PFSK-1 (cell line): ENCODE data around the gene C1orf56. TPM values are rescaled to one million over a fixed set of nuclear protein-coding genes. Genes with fewer than 3 reads are reported as not detected.

Source experiments
- FOXP2 ChIP-seq: optimal IDR thresholded peaks from 2 replicates; pipeline ENCODE3; 2011; ENCODE audit warnings: borderline replicate concordance, control low read depth, inconsistent platforms; ENCODE audit not compliant: insufficient read depth; ENCODE audit errors: extremely low read length, extremely low read depth
- POLR2AphosphoS5 ChIP-seq: IDR thresholded peaks from 2 replicates; pipeline ENCODE4 v1.6.1; 2012; ENCODE audit warnings: low read depth, mild to moderate bottlenecking, control low read depth, low read length, moderate library complexity
- SIN3A ChIP-seq: IDR thresholded peaks from 2 replicates; pipeline ENCODE4 v1.6.1; 2012; ENCODE audit warnings: mild to moderate bottlenecking, low read length, moderate library complexity, borderline replicate concordance; ENCODE audit not compliant: insufficient read depth
- TAF1 ChIP-seq: IDR thresholded peaks from 2 replicates; pipeline ENCODE4 v1.6.1; 2012; ENCODE audit warnings: low read length, control low read depth, borderline replicate concordance; ENCODE audit not compliant: insufficient read depth
- polyA plus RNA-seq: library from polyadenylated mRNA; unstranded; fragments of >200 nt; gene quantifications from one replicate; pipeline ENCODE4 v1.2.1, GENCODE V29; 2012; ENCODE audit warnings: low read depth, missing spikeins; ENCODE audit not compliant: insufficient read length
- TF ChIP-seq, protein P1 (sequence below), 2 experiments: IDR thresholded peaks; 2 replicates each; pipeline versions ENCODE4 v1.6.1 to v1.8.0; 2011 to 2012; ENCODE audit warnings: low read depth in 2 of 2, low read length in 2 of 2, control low read depth in 1 of 2, inconsistent platforms in 1 of 2, mild to moderate bottlenecking in 1 of 2, moderate library complexity in 1 of 2; ENCODE audit not compliant: insufficient read depth in 1 of 2

The C1orf56 gene, protein sequence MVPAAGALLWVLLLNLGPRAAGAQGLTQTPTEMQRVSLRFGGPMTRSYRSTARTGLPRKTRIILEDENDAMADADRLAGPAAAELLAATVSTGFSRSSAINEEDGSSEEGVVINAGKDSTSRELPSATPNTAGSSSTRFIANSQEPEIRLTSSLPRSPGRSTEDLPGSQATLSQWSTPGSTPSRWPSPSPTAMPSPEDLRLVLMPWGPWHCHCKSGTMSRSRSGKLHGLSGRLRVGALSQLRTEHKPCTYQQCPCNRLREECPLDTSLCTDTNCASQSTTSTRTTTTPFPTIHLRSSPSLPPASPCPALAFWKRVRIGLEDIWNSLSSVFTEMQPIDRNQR
- polyA plus RNA-seq: 6.3 TPM

DNA sequence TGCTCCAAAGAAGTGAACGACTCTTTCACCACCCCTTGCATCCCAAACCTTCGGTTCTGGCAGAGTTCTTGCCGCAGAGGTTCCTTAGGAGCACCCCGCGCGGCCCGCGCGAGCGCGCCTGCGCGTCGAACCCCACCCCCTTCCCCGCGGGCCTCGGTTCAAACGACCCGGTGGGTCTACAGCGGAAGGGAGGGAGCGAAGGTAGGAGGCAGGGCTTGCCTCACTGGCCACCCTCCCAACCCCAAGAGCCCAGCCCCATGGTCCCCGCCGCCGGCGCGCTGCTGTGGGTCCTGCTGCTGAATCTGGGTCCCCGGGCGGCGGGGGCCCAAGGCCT is at the start of gene C1orf56:
Gene C1orf56, plus strand, starts transcription at position 161 of the 334 bp plus-strand sequence. Its CDS starts 97 bp downstream, at position 258.
- TF ChIP-seq POLR2AphosphoS5: peak; percentile 55; the same call in 1 of the 2 replicates
- TF ChIP-seq, protein P1, sequence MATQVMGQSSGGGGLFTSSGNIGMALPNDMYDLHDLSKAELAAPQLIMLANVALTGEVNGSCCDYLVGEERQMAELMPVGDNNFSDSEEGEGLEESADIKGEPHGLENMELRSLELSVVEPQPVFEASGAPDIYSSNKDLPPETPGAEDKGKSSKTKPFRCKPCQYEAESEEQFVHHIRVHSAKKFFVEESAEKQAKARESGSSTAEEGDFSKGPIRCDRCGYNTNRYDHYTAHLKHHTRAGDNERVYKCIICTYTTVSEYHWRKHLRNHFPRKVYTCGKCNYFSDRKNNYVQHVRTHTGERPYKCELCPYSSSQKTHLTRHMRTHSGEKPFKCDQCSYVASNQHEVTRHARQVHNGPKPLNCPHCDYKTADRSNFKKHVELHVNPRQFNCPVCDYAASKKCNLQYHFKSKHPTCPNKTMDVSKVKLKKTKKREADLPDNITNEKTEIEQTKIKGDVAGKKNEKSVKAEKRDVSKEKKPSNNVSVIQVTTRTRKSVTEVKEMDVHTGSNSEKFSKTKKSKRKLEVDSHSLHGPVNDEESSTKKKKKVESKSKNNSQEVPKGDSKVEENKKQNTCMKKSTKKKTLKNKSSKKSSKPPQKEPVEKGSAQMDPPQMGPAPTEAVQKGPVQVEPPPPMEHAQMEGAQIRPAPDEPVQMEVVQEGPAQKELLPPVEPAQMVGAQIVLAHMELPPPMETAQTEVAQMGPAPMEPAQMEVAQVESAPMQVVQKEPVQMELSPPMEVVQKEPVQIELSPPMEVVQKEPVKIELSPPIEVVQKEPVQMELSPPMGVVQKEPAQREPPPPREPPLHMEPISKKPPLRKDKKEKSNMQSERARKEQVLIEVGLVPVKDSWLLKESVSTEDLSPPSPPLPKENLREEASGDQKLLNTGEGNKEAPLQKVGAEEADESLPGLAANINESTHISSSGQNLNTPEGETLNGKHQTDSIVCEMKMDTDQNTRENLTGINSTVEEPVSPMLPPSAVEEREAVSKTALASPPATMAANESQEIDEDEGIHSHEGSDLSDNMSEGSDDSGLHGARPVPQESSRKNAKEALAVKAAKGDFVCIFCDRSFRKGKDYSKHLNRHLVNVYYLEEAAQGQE (IDR thresholded peaks at IDR 0.05; ENCODE audit: insufficient read depth in 1 of 2, low read depth in 2 of 2, low read length in 2 of 2): no peak
- TF ChIP-seq TAF1: peak; percentile 50; the same call in 1 of the 2 replicates
- peak; percentile 77 for TF ChIP-seq FOXP2
- no peak for TF ChIP-seq SIN3A

DNA sequence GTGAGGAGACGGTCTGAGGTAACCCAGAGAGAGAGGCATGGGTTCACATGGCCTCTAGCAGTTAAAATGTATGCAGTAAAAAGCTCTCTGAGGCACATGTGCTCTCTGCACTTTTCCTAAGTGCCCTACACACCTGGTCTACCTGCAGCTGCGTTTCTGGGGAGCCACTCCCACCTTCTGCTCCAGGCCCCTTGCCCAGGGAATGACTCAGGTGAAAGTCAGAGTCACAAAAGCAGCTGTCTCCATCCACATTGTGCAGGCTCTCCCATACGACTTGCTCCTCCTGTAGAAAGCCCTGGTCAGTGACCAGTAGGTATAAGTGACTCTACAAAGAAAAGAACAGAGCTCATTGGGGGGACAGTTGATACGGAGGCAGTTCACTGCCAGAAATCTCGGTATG is 49.6 kb upstream of the C1orf56 start:
- no peak for TF ChIP-seq TAF1

DNA sequence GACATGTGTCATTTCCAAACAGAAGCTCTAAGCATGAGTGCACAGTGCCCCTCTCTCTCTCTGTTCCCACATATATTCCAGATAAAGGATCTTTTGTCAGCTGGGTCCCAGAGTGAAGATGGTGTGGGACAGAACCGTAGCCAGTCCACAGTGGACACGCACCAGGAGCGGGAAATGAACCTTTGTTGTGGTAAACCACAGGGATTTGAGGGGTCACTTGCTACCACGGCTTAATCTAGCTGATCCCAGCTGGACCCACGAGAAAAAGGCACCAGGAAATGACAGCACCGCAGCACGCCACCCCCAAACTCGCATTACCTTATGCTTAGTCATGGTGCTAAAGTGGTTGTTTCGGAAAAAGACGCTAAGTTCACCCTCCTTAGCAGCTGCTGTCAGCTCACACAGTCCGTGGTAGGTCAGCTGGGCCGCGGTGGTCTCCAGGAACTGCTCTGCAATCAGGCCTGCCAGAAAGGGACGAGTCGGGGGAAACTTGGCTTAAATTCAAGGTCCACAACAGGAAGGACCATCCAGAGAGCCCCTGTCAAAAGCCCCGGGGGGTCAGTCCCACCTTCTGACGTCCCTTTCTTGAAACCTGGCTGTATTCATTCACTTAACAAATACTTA is 48.4 kb upstream of the C1orf56 start:
- TF ChIP-seq FOXP2 (no peak), POLR2AphosphoS5 (no peak), SIN3A (no peak), TAF1 (no peak)
- TF ChIP-seq, protein P1 (IDR thresholded peaks at IDR 0.05; ENCODE audit: insufficient read depth in 1 of 2, low read depth in 2 of 2, low read length in 2 of 2): no peak

DNA sequence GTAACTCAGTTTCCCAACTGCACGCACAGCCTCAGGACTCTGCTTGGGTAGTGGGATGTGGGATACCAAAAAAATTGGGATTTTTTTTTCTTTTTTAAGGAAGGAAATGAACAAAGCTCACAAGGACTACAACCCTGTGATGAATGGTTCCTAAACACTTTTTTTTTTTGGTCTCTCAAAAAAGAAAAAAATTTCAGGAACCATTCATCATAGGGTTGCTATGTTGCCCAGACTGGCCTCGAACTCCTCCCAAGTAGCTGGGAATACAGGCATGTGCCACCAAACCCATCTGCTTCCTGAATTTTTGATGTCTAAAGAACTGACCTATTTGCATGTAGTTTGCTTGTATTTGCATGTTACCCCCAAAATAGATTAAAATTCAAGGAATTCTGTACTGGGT is 47.6 kb upstream of the C1orf56 start:
- no peak for TF ChIP-seq POLR2AphosphoS5
- TF ChIP-seq, protein P1 (IDR thresholded peaks at IDR 0.05; ENCODE audit: insufficient read depth in 1 of 2, low read depth in 2 of 2, low read length in 2 of 2): no peak
- no peak for TF ChIP-seq FOXP2
- no peak for TF ChIP-seq TAF1
- no peak for TF ChIP-seq SIN3A

DNA sequence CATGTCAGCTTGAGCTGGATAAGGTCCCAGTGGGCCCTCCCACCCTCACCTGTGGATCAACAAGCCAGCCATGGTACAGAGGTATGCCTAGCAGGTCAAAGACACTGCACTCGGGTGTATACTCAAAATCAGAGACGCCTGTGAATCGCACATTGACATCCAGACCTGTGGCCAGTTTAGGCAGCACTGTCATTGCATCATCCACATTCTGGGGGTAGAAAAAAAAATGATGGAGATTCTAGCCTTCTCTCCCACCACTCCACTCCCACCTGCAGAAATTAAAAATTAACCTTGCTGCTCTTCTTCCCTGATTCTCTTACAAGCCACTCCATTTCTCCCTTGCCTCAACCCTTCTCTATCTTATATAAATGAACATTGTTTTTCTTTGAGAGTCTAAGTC is 47.1 kb upstream of the C1orf56 start:
- no peak for TF ChIP-seq TAF1
- TF ChIP-seq SIN3A: no peak
- no peak for TF ChIP-seq POLR2AphosphoS5
- TF ChIP-seq FOXP2: no peak
- TF ChIP-seq, protein P1 (IDR thresholded peaks at IDR 0.05; ENCODE audit: insufficient read depth in 1 of 2, low read depth in 2 of 2, low read length in 2 of 2): no peak
